Activated CD8-positive, alpha-beta memory T cell treated with anti-CD3 and anti-CD28 coated beads for 1 hour (primary cell): ENCODE results near the gene GLIPR1.
"Not testable (repeated sequence)": the region's sequence is repeated elsewhere in the genome, so short reads cannot be mapped to it uniquely, and the experiment has no call there.

ENCODE experiments used
- DNase-seq, 2 donors: peaks; one replicate each; pipeline ENCODE4 v3.0.0-alpha.2; 2020; ENCODE audit warnings: low read depth in 1 of 2; ENCODE audit errors: extremely low read depth in 1 of 2

The GLIPR1 gene

GRCh38 chr12:75471902-75472890 is 8.4 kb upstream of the GLIPR1 start:
- no peak for DNase-seq

- DNase-seq, result no peak
Measured at GRCh38 chr12:75474116-75474515, 6.4 kb upstream of the GLIPR1 start.

GRCh38 chr12:75476071-75476470 is 4.5 kb upstream of the GLIPR1 start:
- no peak for DNase-seq

GRCh38 chr12:75477137-75477536 is 3.4 kb upstream of the GLIPR1 start:
- no peak for DNase-seq

GRCh38 chr12:75478116-75478794 is 2.3 kb upstream of the GLIPR1 start:
- DNase-seq, result no peak

GRCh38 chr12:75479963-75480461 is 543 bp upstream of the GLIPR1 start:
- no peak for DNase-seq

GRCh38 chr12:75481013-75481705 is 604 bp downstream of the GLIPR1 start:
- DNase-seq, result no peak

- no peak for DNase-seq
Measured at GRCh38 chr12:75481774-75482173, 1.2 kb downstream of the GLIPR1 start.

- DNase-seq, result no peak
Measured at GRCh38 chr12:75482646-75483045, 2.1 kb downstream of the GLIPR1 start.

- no peak for DNase-seq
Measured at GRCh38 chr12:75483431-75483830, 2.9 kb downstream of the GLIPR1 start.

GRCh38 chr12:75484450-75484849 is 3.9 kb downstream of the GLIPR1 start:
- not testable (repeated sequence) for DNase-seq

GRCh38 chr12:75487308-75487707 is 6.8 kb downstream of the GLIPR1 start:
- no peak for DNase-seq

GRCh38 chr12:75488553-75488952 is 8.0 kb downstream of the GLIPR1 start:
- no peak for DNase-seq

GRCh38 chr12:75489187-75489586 is 8.6 kb downstream of the GLIPR1 start:
- no peak for DNase-seq

GRCh38 chr12:75489613-75490210 is 9.2 kb downstream of the GLIPR1 start:
- no peak for DNase-seq

GRCh38 chr12:75491169-75491568 is 10.6 kb downstream of the GLIPR1 start:
- no peak for DNase-seq

GRCh38 chr12:75503459-75503858 is 22.9 kb downstream of the GLIPR1 start:
- DNase-seq, result no peak

GRCh38 chr12:75503866-75504265 is 23.3 kb downstream of the GLIPR1 start:
- no peak for DNase-seq

GRCh38 chr12:75505706-75506312 is 25.3 kb downstream of the GLIPR1 start:
- DNase-seq, result no peak

GRCh38 chr12:75507086-75507485 is 26.5 kb downstream of the GLIPR1 start:
- no peak for DNase-seq
